AG04449 (cell line): ENCODE results near the gene ZMIZ1.

Source experiments
- CTCF ChIA-PET: fragments of 350-600 bp; formaldehyde crosslinking; extraction: SDS; loops from one replicate; lab custom pipeline; 2021; ENCODE audit warnings: antibody characterized with exemption; lab: Yijun Ruan, JAX
- POLR2A ChIA-PET: fragments of 400-600, 350-600 bp; formaldehyde crosslinking; extraction: SDS; loops from one replicate; lab custom pipeline; 2020; ENCODE audit warnings: antibody characterized with exemption, inconsistent platforms; lab: Yijun Ruan, JAX
- DNase-seq: peaks from one replicate; pipeline ENCODE4 v3.0.0-alpha.2; 2010; ENCODE audit warnings: low read depth, low spot score
- H3K4me3 ChIP-seq: 2 replicates; pipeline ENCODE4 v1.5.1; 2011; ENCODE audit warnings: low read depth, mild to moderate bottlenecking, control low read depth, low read length
- CTCF ChIP-seq: IDR thresholded peaks from one replicate; pipeline ENCODE4 v1.5.1; 2011; ENCODE audit warnings: mild to moderate bottlenecking, moderate library complexity, low read length, control low read depth, inconsistent platforms; ENCODE audit not compliant: insufficient read depth; ENCODE audit errors: missing control alignments

ZMIZ1 gene

GRCh38 chr10:79021948-79022499 lies 46.7 kb upstream of the ZMIZ1 start:
- ChIA-PET POLR2A (no interaction called here), CTCF (interaction anchor here (1.2 to 1.8 kb wide), 3 partner anchors 9 to 48 kb away, joined by 3 to 6 read pairs (median 3); no protein-coding TSS in a partner anchor)
- DNase-seq = no peak
- no peak overlapping the region for H3K4me3 ChIP-seq
- TF ChIP-seq CTCF = no peak

GRCh38 chr10:79022565-79023230 lies 46.1 kb upstream of the ZMIZ1 start:
- DNase-seq = no peak
- CTCF ChIA-PET = interaction anchor here (1.2 to 1.8 kb wide), 3 partner anchors 9 to 48 kb away, joined by 3 to 6 read pairs (median 3); no protein-coding TSS in a partner anchor
- POLR2A ChIA-PET = no interaction called here
- no peak for TF ChIP-seq CTCF
- H3K4me3 ChIP-seq = no peak overlapping the region

- ChIA-PET CTCF (interaction anchor here (1.2 to 1.8 kb wide), 4 partner anchors 9 to 172 kb away, joined by 3 to 6 read pairs (median 3); no protein-coding TSS in a partner anchor), POLR2A (no interaction called here)
- TF ChIP-seq CTCF = no peak
- no peak overlapping the region for H3K4me3 ChIP-seq
- DNase-seq = no peak
Measured at GRCh38 chr10:79023240-79024162, 45.3 kb upstream of the ZMIZ1 start.

GRCh38 chr10:79024296-79024695 lies 44.5 kb upstream of the ZMIZ1 start:
- DNase-seq = no peak
- ChIA-PET POLR2A (no interaction called here), CTCF (interaction anchor here (1.2 to 1.7 kb wide), 2 partner anchors 10 to 171 kb away, joined by 3 read pairs; no protein-coding TSS in a partner anchor)
- no peak overlapping the region for H3K4me3 ChIP-seq
- TF ChIP-seq CTCF = no peak

- ChIA-PET CTCF (interaction anchor here (1.2 to 1.7 kb wide), 2 partner anchors 10 to 171 kb away, joined by 3 read pairs; no protein-coding TSS in a partner anchor), POLR2A (no interaction called here)
- no peak overlapping the region for H3K4me3 ChIP-seq
- DNase-seq = no peak
- no peak for TF ChIP-seq CTCF
Measured at GRCh38 chr10:79024720-79025198, 44.0 kb upstream of the ZMIZ1 start.
